ENCODE results near the gene TMEM266. TPM values are rescaled to one million over a fixed set of nuclear protein-coding genes. Genes with fewer than 3 reads are reported as not detected.
"Not testable (repeated sequence)": the region's sequence is repeated elsewhere in the genome, so short reads cannot be mapped to it uniquely, and the experiment has no call there.

Gene TMEM266, protein sequence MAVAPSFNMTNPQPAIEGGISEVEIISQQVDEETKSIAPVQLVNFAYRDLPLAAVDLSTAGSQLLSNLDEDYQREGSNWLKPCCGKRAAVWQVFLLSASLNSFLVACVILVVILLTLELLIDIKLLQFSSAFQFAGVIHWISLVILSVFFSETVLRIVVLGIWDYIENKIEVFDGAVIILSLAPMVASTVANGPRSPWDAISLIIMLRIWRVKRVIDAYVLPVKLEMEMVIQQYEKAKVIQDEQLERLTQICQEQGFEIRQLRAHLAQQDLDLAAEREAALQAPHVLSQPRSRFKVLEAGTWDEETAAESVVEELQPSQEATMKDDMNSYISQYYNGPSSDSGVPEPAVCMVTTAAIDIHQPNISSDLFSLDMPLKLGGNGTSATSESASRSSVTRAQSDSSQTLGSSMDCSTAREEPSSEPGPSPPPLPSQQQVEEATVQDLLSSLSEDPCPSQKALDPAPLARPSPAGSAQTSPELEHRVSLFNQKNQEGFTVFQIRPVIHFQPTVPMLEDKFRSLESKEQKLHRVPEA
- 1 to 10 TPM in 1 of 5 donors, not detected in 4; 2.8 TPM for total RNA-seq
- 1 to 10 TPM in 1 of 3 donors, under 1 TPM in 2; 0.35 to 2.0 (median 0.56) TPM for polyA plus RNA-seq
- long read RNA-seq, donor 1, partial matches to known transcripts: 40 of 55 reads
- long read RNA-seq, donor 1, other reads (novel, unspliced or antisense): 15 of 55 reads
- long read RNA-seq, donor 2, partial matches to known transcripts: 49 of 89 reads
- long read RNA-seq, donor 2, other reads (novel, unspliced or antisense): 40 of 89 reads
- long read RNA-seq, donor 3: 0 reads
- long read RNA-seq, donor 4: 0 reads
- long read RNA-seq, donor 5: 0 reads
- long read RNA-seq, donor 6: 0 reads
- long read RNA-seq, donor 7, partial matches to known transcripts: 74 of 111 reads
- long read RNA-seq, donor 7, other reads (novel, unspliced or antisense): 37 of 111 reads
- long read RNA-seq, donor 8: 0 reads
- long read RNA-seq, donor 9: 0 reads
- long read RNA-seq, donor 10: 0 reads

DNA sequence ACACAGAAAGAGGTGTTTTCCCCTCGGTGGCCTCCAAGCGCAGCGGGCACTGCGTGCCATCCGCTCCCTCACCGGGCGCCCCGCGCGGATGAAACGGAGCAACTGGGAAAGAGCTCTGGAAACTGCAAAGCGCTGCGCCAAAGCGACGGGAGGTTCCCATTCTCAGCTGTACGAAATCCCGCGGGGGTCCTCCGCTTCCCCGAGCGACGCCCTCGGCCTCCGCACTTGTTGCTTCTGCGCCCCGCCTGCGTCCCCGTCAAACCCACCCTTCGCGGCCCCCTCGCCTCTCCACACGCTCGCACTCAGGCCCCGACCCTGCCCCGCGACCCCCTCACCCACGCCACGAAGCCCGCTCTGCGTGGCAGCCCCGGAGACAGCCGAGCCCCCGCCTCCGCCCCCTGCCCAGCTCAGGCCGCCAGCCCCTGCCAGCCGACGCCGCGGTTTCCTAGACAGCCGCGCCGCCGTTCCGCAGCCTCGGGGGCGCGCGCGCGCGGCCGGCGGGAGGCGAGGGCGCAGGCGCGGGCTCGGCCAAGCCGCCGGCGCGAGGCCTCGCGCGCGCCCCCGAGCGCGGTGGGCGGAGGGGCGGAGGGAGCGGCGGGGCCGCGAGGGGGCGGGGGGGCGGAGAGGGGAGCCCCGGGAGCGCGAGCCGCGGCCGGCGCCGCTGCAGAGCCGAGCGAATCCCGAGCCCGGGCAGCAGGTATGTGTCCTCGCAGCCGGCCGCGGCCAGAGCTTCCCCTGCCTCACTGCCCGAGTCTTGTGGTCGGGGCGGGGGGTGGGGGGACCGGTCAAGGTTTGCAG is at the start of gene TMEM266:
TSS of gene TMEM266 (plus strand) at position 666 of the 798 bp plus-strand sequence. CDS start 74,279 bp downstream, outside the sequence.
- peak; percentile 43 to 86 for DNase-seq

DNA sequence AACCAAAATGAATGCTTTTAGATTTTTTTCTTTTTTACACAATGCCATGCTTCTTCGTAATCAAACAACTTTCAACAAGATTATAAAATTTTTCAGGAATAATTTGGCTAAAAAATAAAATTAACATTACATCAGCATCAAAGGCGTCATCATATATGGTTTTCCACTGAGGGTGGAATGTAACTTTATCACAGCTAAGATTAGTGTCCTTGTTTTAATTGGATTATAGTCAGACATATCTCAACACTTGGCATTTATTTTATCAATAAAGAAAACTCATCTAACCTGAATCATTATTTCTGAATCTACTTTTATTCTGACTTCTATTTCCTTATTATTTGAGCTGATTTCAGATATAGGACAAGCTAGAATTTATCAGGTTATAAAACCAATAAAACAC is 49.2 kb upstream of the TMEM266 start:
- 46 to 67% (median 53%) methylated on average over 2 of the region's 2 CpGs for WGBS, 5 donors
- DNase-seq: no peak
- H3K27me3 ChIP-seq: no peaks in the 10 kb centered on the region
- no peaks in the 10 kb centered on the region for H3K36me3 ChIP-seq
- no peak overlapping the region for H3K27ac ChIP-seq
- no peaks in the 10 kb centered on the region for H3K9me3 ChIP-seq
- H3K4me1 ChIP-seq: peaks cover 0 to 15% (median 2%) of the 10 kb centered on the region in 4 donors
- intact Hi-C loops (cut with DNase I; ENCODE audit: low total_unique reads): no loop called here
- peak overlapping the region in 1 of 4 donors; percentile 15 for H3K4me3 ChIP-seq
- TF ChIP-seq POLR2AphosphoS5 (IDR thresholded peaks at IDR 0.05) (no peak), EP300 (IDR thresholded peaks at IDR 0.05) (no peak), POLR2A (IDR thresholded peaks at IDR 0.05) (no peak)
- TF ChIP-seq, protein P1, sequence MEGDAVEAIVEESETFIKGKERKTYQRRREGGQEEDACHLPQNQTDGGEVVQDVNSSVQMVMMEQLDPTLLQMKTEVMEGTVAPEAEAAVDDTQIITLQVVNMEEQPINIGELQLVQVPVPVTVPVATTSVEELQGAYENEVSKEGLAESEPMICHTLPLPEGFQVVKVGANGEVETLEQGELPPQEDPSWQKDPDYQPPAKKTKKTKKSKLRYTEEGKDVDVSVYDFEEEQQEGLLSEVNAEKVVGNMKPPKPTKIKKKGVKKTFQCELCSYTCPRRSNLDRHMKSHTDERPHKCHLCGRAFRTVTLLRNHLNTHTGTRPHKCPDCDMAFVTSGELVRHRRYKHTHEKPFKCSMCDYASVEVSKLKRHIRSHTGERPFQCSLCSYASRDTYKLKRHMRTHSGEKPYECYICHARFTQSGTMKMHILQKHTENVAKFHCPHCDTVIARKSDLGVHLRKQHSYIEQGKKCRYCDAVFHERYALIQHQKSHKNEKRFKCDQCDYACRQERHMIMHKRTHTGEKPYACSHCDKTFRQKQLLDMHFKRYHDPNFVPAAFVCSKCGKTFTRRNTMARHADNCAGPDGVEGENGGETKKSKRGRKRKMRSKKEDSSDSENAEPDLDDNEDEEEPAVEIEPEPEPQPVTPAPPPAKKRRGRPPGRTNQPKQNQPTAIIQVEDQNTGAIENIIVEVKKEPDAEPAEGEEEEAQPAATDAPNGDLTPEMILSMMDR (IDR thresholded peaks at IDR 0.05): no peak

More for the DNA sequence above, at the start of gene TMEM266:
- Histone ChIP-seq H3K27me3 (peaks cover 0 to 55% (median 4%) of the 10 kb centered on the region in 3 donors), H3K4me3 (peak within 1 kb of the TSS; percentile 63 to 85 (median 68)), H3K9me3 (no peaks in the 10 kb centered on the region), H3K27ac (peak within 1 kb of the TSS in 1 of 5 donors; percentile 50), H3K4me1 (peaks cover 21 to 31% (median 26%) of the 10 kb centered on the region in 4 donors), H3K36me3 (no peaks in the 10 kb centered on the region)
- TF ChIP-seq POLR2AphosphoS5 (IDR thresholded peaks at IDR 0.05) (no peak), EP300 (IDR thresholded peaks at IDR 0.05) (no peak), POLR2A (IDR thresholded peaks at IDR 0.05) (no peak)
- TF ChIP-seq, protein P1 (IDR thresholded peaks at IDR 0.05): no peak
- WGBS, 5 donors: 0 to 1% (median 1%) methylated on average over 52 to 105 of the region's 107 CpGs
- intact Hi-C loops (cut with DNase I; ENCODE audit: low total_unique reads): loop anchor here (5.0 kb wide), 1 partner anchor 78 kb away; no protein-coding TSS in a partner anchor

DNA sequence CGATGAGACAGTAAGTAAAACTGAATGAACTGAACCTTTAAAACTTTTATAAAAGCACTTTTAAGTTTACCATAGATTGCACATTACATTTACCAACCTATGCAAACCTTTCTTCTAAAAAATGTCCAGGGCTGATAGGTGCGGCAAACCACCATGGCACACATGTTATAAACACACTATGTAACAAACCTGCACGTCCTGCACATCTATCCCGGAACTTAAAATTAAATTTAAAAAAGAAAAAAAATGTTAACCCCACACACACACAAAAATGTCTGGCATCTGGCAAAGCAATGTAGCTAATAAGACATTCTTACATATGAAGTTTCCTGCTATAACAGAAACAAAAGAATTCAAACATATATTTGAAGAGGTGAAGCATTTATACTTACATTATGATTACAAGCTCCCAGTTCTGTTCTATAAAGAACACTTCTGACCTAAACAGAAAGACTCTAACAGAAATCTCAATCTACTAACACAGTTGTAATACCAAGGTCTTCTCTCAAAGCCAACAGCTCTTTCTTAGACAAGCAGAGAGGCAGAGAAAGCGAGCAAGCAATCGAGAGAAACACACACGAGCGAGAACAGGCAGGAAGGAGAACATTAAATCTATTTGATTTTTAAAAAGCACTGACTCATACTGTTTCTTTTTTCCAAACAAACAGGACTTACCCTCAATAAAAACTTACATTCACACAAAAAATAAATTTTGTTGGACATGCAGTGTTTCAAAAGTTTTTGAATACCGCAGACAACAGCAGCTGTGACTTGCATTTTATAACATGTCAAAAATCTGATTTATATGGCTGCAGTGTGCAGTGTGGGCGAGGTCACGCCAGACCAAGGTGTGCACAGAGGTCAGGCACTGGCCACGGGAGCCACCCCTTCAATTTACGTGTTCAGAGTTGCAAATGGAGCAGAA is 47.9 kb upstream of the TMEM266 start, which contains the start of gene NRG4:
TSS of gene NRG4 (minus strand) at position 798 of the 925 bp plus-strand sequence. CDS start 1,194 bp downstream, outside the sequence.
- TF ChIP-seq, protein P1 (IDR thresholded peaks at IDR 0.05): no peak
- TF ChIP-seq POLR2AphosphoS5 (IDR thresholded peaks at IDR 0.05): peak in 1 of 3 donors; percentile 12
- peak within 1 kb of the TSS; percentile 19 to 26 (median 22) for H3K4me3 ChIP-seq
- WGBS, 5 donors: 7 to 16% (median 15%) methylated on average over 13 of the region's 13 CpGs
- H3K4me1 ChIP-seq: peaks cover 0 to 10% (median 2%) of the 10 kb centered on the region in 4 donors
- peak; percentile 48 to 68 for DNase-seq
- H3K36me3 ChIP-seq: no peaks in the 10 kb centered on the region
- H3K27ac ChIP-seq: peak within 1 kb of the TSS; percentile 31 to 66 (median 51)
- H3K9me3 ChIP-seq: peaks cover 0 to 8% (median 0%) of the 10 kb centered on the region in 4 donors
- no peaks in the 10 kb centered on the region for H3K27me3 ChIP-seq
- intact Hi-C loops (cut with DNase I; ENCODE audit: low total_unique reads): no loop called here

DNA sequence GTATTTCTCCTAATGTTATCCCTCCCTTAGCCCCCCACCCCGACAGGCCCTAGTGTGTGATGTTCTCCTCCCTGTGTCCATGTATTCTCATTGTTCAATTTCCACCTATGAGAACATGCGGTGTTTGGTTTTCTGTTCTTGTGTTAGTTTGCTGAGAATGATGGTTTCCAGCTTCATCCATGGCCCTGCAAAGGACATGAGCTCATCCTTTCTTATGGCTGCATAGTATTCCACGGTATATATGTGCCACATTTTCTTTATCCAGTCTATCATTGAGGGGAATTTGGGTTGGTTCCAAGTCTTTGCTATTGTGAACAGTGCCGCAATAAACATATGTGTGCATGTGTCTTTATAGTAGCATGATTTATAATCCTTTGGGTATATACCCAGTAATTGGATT is 46.3 kb upstream of the TMEM266 start:
- intact Hi-C loops (cut with DNase I; ENCODE audit: low total_unique reads); H3K36me3 ChIP-seq; DNase-seq; H3K27me3 ChIP-seq; H3K4me1 ChIP-seq; H3K27ac ChIP-seq; H3K4me3 ChIP-seq: not testable (repeated sequence)
- WGBS, 5 donors: 90 to 96% (median 93%) methylated on average over 4 of the region's 4 CpGs
- peaks cover 0 to 20% (median 4%) of the 10 kb centered on the region in 4 donors for H3K9me3 ChIP-seq

Measured in stomach (tissue), 19 donors.